Prostate gland (tissue), 2 donors: Measurements from ENCODE around the gene CCL15. TPM values are rescaled to one million over a fixed set of nuclear protein-coding genes. Genes with fewer than 3 reads are reported as not detected.

Experiments used
- DNase-seq: peaks from one replicate; pipeline ENCODE4 v3.0.0-alpha.2; 2019; ENCODE audit warnings: low spot score
- H3K27ac ChIP-seq, 2 donors: fragments of 200-600 bp; sonication (generic); 2 replicates each; pipeline ENCODE4 v1.5.1; 2017 to 2019
- H3K27me3 ChIP-seq: fragments of 200-600 bp; sonication (generic); replicated peaks from 2 replicates; pipeline ENCODE4 v1.5.1; 2019; ENCODE audit not compliant: insufficient read depth
- H3K36me3 ChIP-seq, 2 donors: fragments of 200-600 bp; sonication (generic); 1 replicate in 1 of 2; 2 replicates in 1 of 2; pipeline versions ENCODE4 v1.5.1 to v1.8.1; 2017 to 2019
- H3K4me1 ChIP-seq: fragments of 200-600 bp; sonication (generic); replicated peaks from 2 replicates; pipeline ENCODE4 v1.5.1; 2019
- H3K4me3 ChIP-seq, 2 donors: fragments of 200-600 bp; sonication (generic); 2 replicates each; pipeline ENCODE4 v1.5.1; 2017 to 2019
- H3K9me3 ChIP-seq: fragments of 200-600 bp; sonication (generic); 2 replicates; pipeline ENCODE4 v1.5.1; 2017
- POLR2A ChIP-seq: fragments of 450-650 bp; IDR thresholded peaks from one replicate; pipeline ENCODE4 v1.6.1; 2016; ENCODE audit warnings: antibody characterized with exemption, mild to moderate bottlenecking
- POLR2AphosphoS5 ChIP-seq: sonication (generic); formaldehyde crosslinking; IDR thresholded peaks from one replicate; pipeline ENCODE4 v1.6.1; 2017; ENCODE audit warnings: antibody characterized with exemption
- WGBS: methylation state at CpG from one replicate; pipeline ENCODE4 v1.1.5; 2018; 5-methylcytosine and 5-hydroxymethylcytosine counted together
- intact Hi-C: fragments of 100-400 bp; cut with DNase I; formaldehyde crosslinking; loops from one replicate; pipeline ENCODE4 v1.14.2; 2022
- total RNA-seq, 2 donors: library from RNA; depleted of rRNA; stranded (reverse); fragments of >200 nt; gene quantifications; one replicate each; pipeline ENCODE4 v1.1.0, GENCODE V29; 2016
- TF ChIP-seq, protein P1 (sequence below), 4 experiments: fragments of 200-600 bp in 2 of 4; fragments of 450-650 bp in 2 of 4; sonication (generic) in 2 of 4; IDR thresholded peaks; 1 replicate in 3 of 4; 2 replicates in 1 of 4; pipeline ENCODE4 v1.5.1; 2016 to 2019; ENCODE audit warnings: antibody characterized with exemption in 4 of 4, mild to moderate bottlenecking in 2 of 4, moderate library complexity in 2 of 4

The CCL15 gene
- total RNA-seq, 2 donors from 2014 or later: not detected

GRCh38 chr17:35973333-35974260, 27.8 kb downstream of the CCL15 start:
- Histone ChIP-seq H3K27ac (no peak overlapping the region), H3K27me3 (no peaks in the 10 kb centered on the region), H3K4me1 (peaks cover 2% of the 10 kb centered on the region), H3K36me3 (no peaks in the 10 kb centered on the region), H3K4me3 (no peak overlapping the region), H3K9me3 (no peaks in the 10 kb centered on the region)
- intact Hi-C loops: loop anchor here (10.0 kb wide), 1 partner anchor 171 kb away; no protein-coding TSS in a partner anchor
- no peak for TF ChIP-seq POLR2AphosphoS5
- TF ChIP-seq, protein P1, sequence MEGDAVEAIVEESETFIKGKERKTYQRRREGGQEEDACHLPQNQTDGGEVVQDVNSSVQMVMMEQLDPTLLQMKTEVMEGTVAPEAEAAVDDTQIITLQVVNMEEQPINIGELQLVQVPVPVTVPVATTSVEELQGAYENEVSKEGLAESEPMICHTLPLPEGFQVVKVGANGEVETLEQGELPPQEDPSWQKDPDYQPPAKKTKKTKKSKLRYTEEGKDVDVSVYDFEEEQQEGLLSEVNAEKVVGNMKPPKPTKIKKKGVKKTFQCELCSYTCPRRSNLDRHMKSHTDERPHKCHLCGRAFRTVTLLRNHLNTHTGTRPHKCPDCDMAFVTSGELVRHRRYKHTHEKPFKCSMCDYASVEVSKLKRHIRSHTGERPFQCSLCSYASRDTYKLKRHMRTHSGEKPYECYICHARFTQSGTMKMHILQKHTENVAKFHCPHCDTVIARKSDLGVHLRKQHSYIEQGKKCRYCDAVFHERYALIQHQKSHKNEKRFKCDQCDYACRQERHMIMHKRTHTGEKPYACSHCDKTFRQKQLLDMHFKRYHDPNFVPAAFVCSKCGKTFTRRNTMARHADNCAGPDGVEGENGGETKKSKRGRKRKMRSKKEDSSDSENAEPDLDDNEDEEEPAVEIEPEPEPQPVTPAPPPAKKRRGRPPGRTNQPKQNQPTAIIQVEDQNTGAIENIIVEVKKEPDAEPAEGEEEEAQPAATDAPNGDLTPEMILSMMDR (IDR thresholded peaks at IDR 0.05): no peak
- no peak for TF ChIP-seq POLR2A
- no peak for DNase-seq
- WGBS: 47% methylated on average over 10 of the region's 10 CpGs

GRCh38 chr17:35972945-35973332, 28.4 kb downstream of the CCL15 start:
- intact Hi-C loops: loop anchor here (10.0 kb wide), 1 partner anchor 172 kb away; no protein-coding TSS in a partner anchor

GRCh38 chr17:35972535-35972934, 28.8 kb downstream of the CCL15 start:
- H3K4me3 ChIP-seq: no peak overlapping the region
- peaks cover 2% of the 10 kb centered on the region for H3K4me1 ChIP-seq
- no peaks in the 10 kb centered on the region for H3K9me3 ChIP-seq
- intact Hi-C loops: loop anchor here (10.0 kb wide), 1 partner anchor 172 kb away; no protein-coding TSS in a partner anchor
- no peak overlapping the region for H3K27ac ChIP-seq
- H3K36me3 ChIP-seq: no peaks in the 10 kb centered on the region
- 97% methylated on average over 6 of the region's 6 CpGs for WGBS
- DNase-seq: no peak
- TF ChIP-seq POLR2A (no peak), POLR2AphosphoS5 (no peak)
- TF ChIP-seq, protein P1 (IDR thresholded peaks at IDR 0.05): no peak
- H3K27me3 ChIP-seq: no peaks in the 10 kb centered on the region

More at GRCh38 chr17:35972945-35973332, 28.4 kb downstream of the CCL15 start:
- H3K27ac ChIP-seq: no peak overlapping the region
- no peak overlapping the region for H3K4me3 ChIP-seq
- H3K9me3 ChIP-seq: no peaks in the 10 kb centered on the region
- DNase-seq: no peak
- H3K4me1 ChIP-seq: peaks cover 2% of the 10 kb centered on the region
- H3K36me3 ChIP-seq: no peaks in the 10 kb centered on the region
- TF ChIP-seq, protein P1 (IDR thresholded peaks at IDR 0.05): no peak
- TF ChIP-seq POLR2AphosphoS5 (no peak), POLR2A (no peak)
- H3K27me3 ChIP-seq: no peaks in the 10 kb centered on the region
- 76% methylated on average over 4 of the region's 4 CpGs for WGBS

DNA sequence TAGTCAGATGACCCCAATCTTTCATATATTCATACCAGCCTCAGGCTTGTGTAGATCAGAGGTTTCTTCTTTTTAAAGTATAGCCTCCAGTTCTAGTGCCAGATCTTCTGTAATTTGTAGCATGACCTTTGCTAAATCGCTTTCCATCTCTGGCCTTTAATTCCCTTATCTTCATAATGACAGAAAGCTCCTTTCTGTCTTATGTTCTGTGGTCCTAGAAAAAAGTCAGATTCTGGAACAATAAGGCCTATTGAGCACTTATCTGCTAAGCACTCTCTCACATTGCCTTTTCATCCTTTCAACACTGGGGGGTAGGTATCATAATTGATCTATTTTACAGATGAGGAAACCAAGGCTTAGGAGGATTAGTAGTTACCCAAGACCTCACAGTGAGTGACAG, 29.3 kb downstream of the CCL15 start:
- WGBS: 96% methylated on average over 1 of the region's 1 CpG
- DNase-seq: no peak
- Histone ChIP-seq H3K27me3 (no peaks in the 10 kb centered on the region), H3K27ac (no peak overlapping the region), H3K36me3 (no peaks in the 10 kb centered on the region), H3K9me3 (no peaks in the 10 kb centered on the region), H3K4me3 (no peak overlapping the region), H3K4me1 (peaks cover 2% of the 10 kb centered on the region)
- TF ChIP-seq, protein P1 (IDR thresholded peaks at IDR 0.05): no peak
- intact Hi-C loops: loop anchor here (10.0 kb wide), 1 partner anchor 173 kb away; no protein-coding TSS in a partner anchor
